Measurements from ENCODE around the gene C6orf62. TPM values are rescaled to one million over a fixed set of nuclear protein-coding genes. Genes with fewer than 3 reads are reported as not detected.
"Not testable (repeated sequence)": the region's sequence is repeated elsewhere in the genome, so short reads cannot be mapped to it uniquely, and the experiment has no call there.

C6orf62 gene
- 45.2 and 64.7 TPM in 2 replicates for total RNA-seq

- H3K4me3 ChIP-seq (ENCODE audit: low read depth, low read length), result peak within 1 kb of the TSS; percentile 80
- no peak for DNase-seq (ENCODE audit: low read depth)
- TF ChIP-seq CTCF (conservative IDR thresholded peaks at IDR 0.05; ENCODE audit: low read depth, low read length), result no peak
Measured at GRCh38 chr6:24719125-24719971, at the start of gene C6orf62. TSS of gene C6orf62 (minus strand) at chr6:24719154. CDS start at chr6:24718668, 486 bp downstream.

GRCh38 chr6:24768361-24768760, 49.4 kb upstream of the C6orf62 start:
- H3K4me3 ChIP-seq (ENCODE audit: low read depth, low read length), result no peak overlapping the region
- TF ChIP-seq CTCF (conservative IDR thresholded peaks at IDR 0.05; ENCODE audit: low read depth, low read length), result no peak
- DNase-seq (ENCODE audit: low read depth), result no peak

GRCh38 chr6:24766680-24767462, 47.9 kb upstream of the C6orf62 start:
- peak; percentile 51 for TF ChIP-seq CTCF (conservative IDR thresholded peaks at IDR 0.05; ENCODE audit: low read depth, low read length)
- no peak for DNase-seq (ENCODE audit: low read depth)
- no peak overlapping the region for H3K4me3 ChIP-seq (ENCODE audit: low read depth, low read length)

GRCh38 chr6:24765968-24766367, 47.0 kb upstream of the C6orf62 start:
- not testable (repeated sequence) for H3K4me3 ChIP-seq (ENCODE audit: low read depth, low read length); DNase-seq (ENCODE audit: low read depth)

GRCh38 chr6:24764833-24765828, 46.2 kb upstream of the C6orf62 start:
- H3K4me3 ChIP-seq (ENCODE audit: low read depth, low read length); DNase-seq (ENCODE audit: low read depth): not testable (repeated sequence)

- TF ChIP-seq CTCF (conservative IDR thresholded peaks at IDR 0.05; ENCODE audit: low read depth, low read length), result no peak
- H3K4me3 ChIP-seq (ENCODE audit: low read depth, low read length), result no peak overlapping the region
- no peak for DNase-seq (ENCODE audit: low read depth)
Measured at GRCh38 chr6:24763578-24763977, 44.6 kb upstream of the C6orf62 start.

- DNase-seq (ENCODE audit: low read depth), result no peak
- TF ChIP-seq CTCF (conservative IDR thresholded peaks at IDR 0.05; ENCODE audit: low read depth, low read length), result no peak
- H3K4me3 ChIP-seq (ENCODE audit: low read depth, low read length), result no peak overlapping the region
Measured at GRCh38 chr6:24761851-24762250, 42.9 kb upstream of the C6orf62 start.
